GM21390 (cell line): ENCODE results near the gene AGPAT4.

Source experiments
- ATAC-seq: cut with Tn5 transposase; IDR thresholded peaks from one replicate; pipeline ENCODE4 v1.9.1; 2021; ENCODE audit not compliant: unreplicated experiment

AGPAT4 gene

GRCh38 chr6:161169035-161169434 is 104.8 kb downstream of the AGPAT4 start:
- ATAC-seq, result no peak

GRCh38 chr6:161168281-161168891 is 105.5 kb downstream of the AGPAT4 start:
- no peak for ATAC-seq

- no peak for ATAC-seq
Measured at GRCh38 chr6:161166677-161167076, 107.2 kb downstream of the AGPAT4 start.

- ATAC-seq, result no peak
Measured at GRCh38 chr6:161166176-161166575, 107.7 kb downstream of the AGPAT4 start.

- no peak for ATAC-seq
Measured at GRCh38 chr6:161164182-161164625, 109.7 kb downstream of the AGPAT4 start.

GRCh38 chr6:161163466-161164181 is 110.2 kb downstream of the AGPAT4 start:
- ATAC-seq, result no peak

GRCh38 chr6:161162722-161163121 is 111.1 kb downstream of the AGPAT4 start:
- ATAC-seq, result no peak

GRCh38 chr6:161161889-161162624 is 111.8 kb downstream of the AGPAT4 start:
- ATAC-seq, result no peak

- no peak for ATAC-seq
Measured at GRCh38 chr6:161161121-161161520, 112.7 kb downstream of the AGPAT4 start.

GRCh38 chr6:161154796-161155335 is 119.0 kb downstream of the AGPAT4 start:
- no peak for ATAC-seq

GRCh38 chr6:161153725-161154124 is 120.1 kb downstream of the AGPAT4 start:
- no peak for ATAC-seq

GRCh38 chr6:161152907-161153662 is 120.8 kb downstream of the AGPAT4 start:
- no peak for ATAC-seq

- ATAC-seq, result no peak
Measured at GRCh38 chr6:161152527-161152862, 121.4 kb downstream of the AGPAT4 start.

GRCh38 chr6:161151660-161152526 is 122.0 kb downstream of the AGPAT4 start:
- ATAC-seq, result no peak

- no peak for ATAC-seq
Measured at GRCh38 chr6:161151059-161151645, 122.7 kb downstream of the AGPAT4 start.

- ATAC-seq, result no peak
Measured at GRCh38 chr6:161150566-161150965, 123.3 kb downstream of the AGPAT4 start.

- no peak for ATAC-seq
Measured at GRCh38 chr6:161150136-161150535, 123.7 kb downstream of the AGPAT4 start.

- no peak for ATAC-seq
Measured at GRCh38 chr6:161143663-161144430, 130.0 kb downstream of the AGPAT4 start.

- no peak for ATAC-seq
Measured at GRCh38 chr6:161142957-161143296, 130.9 kb downstream of the AGPAT4 start.
